GM12878 (cell line): Measurements from ENCODE around the gene MRGPRX3. TPM values are rescaled to one million over a fixed set of nuclear protein-coding genes. Genes with fewer than 3 reads are reported as not detected.

Source experiments
- ATAC-seq: fragments of 200-7000 bp; cut with Tn5 transposase; 3 replicates; pipeline ENCODE4 v1.9.1; 2020; ENCODE audit warnings: mild to moderate bottlenecking, moderate library complexity
- BruUV-seq: library from RNA; stranded (reverse); fragments of 400-500 nt; replicated peaks from 2 replicates; lab custom pipeline; 2021; lab: Mats Ljungman, UMichigan
- CTCF ChIA-PET: fragments of 300-600 bp; sonication (Branson Sonifier 250); formaldehyde crosslinking; extraction: SDS; loops from one replicate; lab custom pipeline; 2021; ENCODE audit warnings: inconsistent platforms; lab: Yijun Ruan, JAX
- POLR2A ChIA-PET: fragments of 350-600 bp; formaldehyde crosslinking; extraction: SDS; loops from one replicate; lab custom pipeline; 2021; ENCODE audit warnings: inconsistent platforms; lab: Charles Lee
- RAD21 ChIA-PET: fragments of 300-600 bp; sonication (Branson Sonifier 250); formaldehyde crosslinking; loops from one replicate; lab custom pipeline; 2023; ENCODE audit warnings: antibody characterized with exemption; ENCODE audit not compliant: unreplicated experiment; lab: Charles Lee
- SMC1A ChIA-PET: fragments of 300-600 bp; sonication (Branson Sonifier 250); formaldehyde crosslinking; loops from one replicate; lab custom pipeline; 2023; ENCODE audit not compliant: unreplicated experiment, uncharacterized antibody; lab: Charles Lee
- DNase-seq: peaks from one replicate; pipeline ENCODE4 v3.0.0-alpha.2; 2011; ENCODE audit warnings: low read depth, low spot score
- FAIRE-seq: peaks from 3 replicates; lab custom pipeline; 2011; peaks lifted over from hg19 to GRCh38; lab: Jason Lieb, UNC
- H2AFZ ChIP-seq: 2 replicates; pipeline ENCODE4 v1.6.0; 2011; ENCODE audit warnings: low read depth, low read length, control low read depth; ENCODE audit not compliant: control insufficient read depth
- H3K27ac ChIP-seq: 2 replicates; pipeline ENCODE4 v1.5.1; 2011; ENCODE audit warnings: control low read depth; ENCODE audit not compliant: control insufficient read depth, insufficient read depth
- H3K27me3 ChIP-seq, 2 experiments: replicated peaks in 1 of 2; 2 replicates each; pipeline versions ENCODE4 v1.6.0 to v1.6.1; 2011; ENCODE audit warnings: low read length in 1 of 2; ENCODE audit not compliant: control insufficient read depth in 2 of 2, insufficient read depth in 2 of 2
- H3K36me3 ChIP-seq, 2 experiments: 2 replicates each; pipeline ENCODE4 v1.5.1; 2011; ENCODE audit warnings: low read length in 1 of 2; ENCODE audit not compliant: control insufficient read depth in 2 of 2, insufficient read depth in 2 of 2
- H3K4me1 ChIP-seq: 2 replicates; pipeline ENCODE4 v1.6.1; 2011; ENCODE audit warnings: mild to moderate bottlenecking, low read length, moderate library complexity, mixed read lengths; ENCODE audit not compliant: control insufficient read depth, insufficient read depth
- H3K4me2 ChIP-seq: 2 replicates; pipeline ENCODE4 v1.6.0; 2011; ENCODE audit warnings: control low read depth; ENCODE audit not compliant: control insufficient read depth, insufficient read depth
- H3K4me3 ChIP-seq: fragments of 200-600 bp; sonication (generic); 2 replicates; pipeline ENCODE4 v1.5.1; 2016
- H3K79me2 ChIP-seq: 2 replicates; pipeline ENCODE4 v1.6.0; 2011; ENCODE audit warnings: low read length; ENCODE audit not compliant: control insufficient read depth, insufficient read depth
- H3K9ac ChIP-seq: 2 replicates; pipeline ENCODE4 v1.8.0; 2011; ENCODE audit warnings: low read length, control low read depth, mixed read lengths; ENCODE audit not compliant: control insufficient read depth, insufficient read depth
- H3K9me3 ChIP-seq: replicated peaks from 3 replicates; pipeline ENCODE4 v1.5.1; 2011; ENCODE audit warnings: mild to moderate bottlenecking, low read length; ENCODE audit not compliant: control insufficient read depth, insufficient read depth
- H4K20me1 ChIP-seq: 2 replicates; pipeline ENCODE4 v1.6.0; 2011; ENCODE audit not compliant: control insufficient read depth, insufficient read depth
- BACH1 ChIP-seq: fragments of 450-650 bp; IDR thresholded peaks from 2 replicates; pipeline ENCODE4 v1.6.1; 2017; ENCODE audit warnings: mild to moderate bottlenecking, borderline replicate concordance
- HDAC6 ChIP-seq: fragments of 200-600 bp; sonication (generic); IDR thresholded peaks from one replicate; pipeline ENCODE4 v1.8.0; 2017; ENCODE audit warnings: antibody characterized with exemption; ENCODE audit not compliant: unreplicated experiment
- HSF1 ChIP-seq: fragments of 150-350 bp; IDR thresholded peaks from 2 replicates; pipeline ENCODE4 v1.6.1; 2014; ENCODE audit warnings: mild to moderate bottlenecking, low read depth, low read length
- WGBS: methylation state at CpG from one replicate; pipeline ENCODE4 v1.1.6; 2016; ENCODE audit warnings: low lambda C conversion rate; ENCODE audit not compliant: insufficient replicate concordance, insufficient coverage; ENCODE audit errors: missing lambda C conversion rate; 5-methylcytosine and 5-hydroxymethylcytosine counted together
- in situ Hi-C: fragments of 300-500 bp; cut with MboI; formaldehyde crosslinking; loops from 9 replicates; pipeline ENCODE4 v1.14.3; 2018; ENCODE audit warnings: mixed read lengths
- intact Hi-C: fragments of 100-400 bp; cut with micrococcal nuclease; formaldehyde crosslinking; loops from one replicate; pipeline ENCODE4 v1.14.2; 2022; ENCODE audit not compliant: unreplicated experiment
- polyA plus RNA-seq, 11 experiments: library from polyadenylated mRNA; depleted of rRNA in 4 of 11; unstranded in 6 of 11; stranded (reverse) in 5 of 11; fragments of >200 nt; fragmentation: Nextera tagmentation in 4 of 11; fragmentation: Illumina TruSeq in 1 of 11; extraction: Ambion mirVana in 4 of 11; extraction: Trizol in 1 of 11; gene quantifications; 1 replicate in 1 of 11; 2 replicates in 10 of 11; pipeline versions ENCODE4 v1.2.1 to v1.2.3, GENCODE V29; 2011 to 2016; ENCODE audit warnings: inconsistent platforms in 2 of 11, missing spikeins in 2 of 11, low read depth in 1 of 11
- small RNA-seq: library from RNA; depleted of rRNA; stranded (forward); fragments of <200 nt; gene quantifications from one replicate; pipeline ENCODE3, GENCODE V24; 2014
- total RNA-seq, 4 experiments: library from RNA; depleted of rRNA in 3 of 4; stranded (reverse); fragments of >200 nt in 3 of 4; fragmentation: Illumina TruSeq in 1 of 4; extraction: Trizol in 1 of 4; gene quantifications; 2 replicates each; pipeline versions ENCODE4 v1.2.1 to v1.2.3, GENCODE V29; 2013 to 2021
- TF ChIP-seq, protein P1 (sequence below): fragments of 450-650 bp; IDR thresholded peaks from 2 replicates; pipeline ENCODE4 v1.6.1; 2016; ENCODE audit warnings: mild to moderate bottlenecking
- TF ChIP-seq, protein P2 (sequence below): IDR thresholded peaks from 2 replicates; pipeline ENCODE4 v1.6.1; 2012; ENCODE audit warnings: low read length, inconsistent platforms

The MRGPRX3 gene
- total and polyA plus RNA-seq, 10 of the 15 experiments (the other 5 are each of a cell fraction or from before 2014, with no cell fraction given), result not detected

GRCh38 chr11:18173225-18173866, 41.0 kb downstream of the MRGPRX3 start:
- 55% methylated on average over 28 of the region's 28 CpGs for WGBS
- Histone ChIP-seq H3K4me2 (no peak overlapping the region), H4K20me1 (no peaks in the 10 kb centered on the region), H3K9me3 (no peaks in the 10 kb centered on the region), H3K27ac (no peak overlapping the region), H3K79me2 (no peaks in the 10 kb centered on the region), H3K4me1 (no peaks in the 10 kb centered on the region), H2AFZ (no peak overlapping the region), H3K27me3 (no peaks in the 10 kb centered on the region; a peak in 1 of 4 replicates), H3K36me3 (no peaks in the 10 kb centered on the region), H3K4me3 (no peak overlapping the region), H3K9ac (no peak overlapping the region)
- no TSS peak for BruUV-seq
- ChIA-PET RAD21 (no interaction called here), SMC1A (interaction anchor here (1.0 kb wide), 1 partner anchor 11 kb away, joined by 3 read pairs; no protein-coding TSS in a partner anchor), POLR2A (no interaction called here), CTCF (interaction anchor here (0.7 kb wide), 1 partner anchor 1376 kb away, joined by 3 read pairs; no protein-coding TSS in a partner anchor)
- ATAC-seq (no peak), FAIRE-seq (no peak), DNase-seq (no peak)
- in situ Hi-C loops, result no loop called here
- TF ChIP-seq HSF1, result no peak
- TF ChIP-seq HDAC6, result no peak
- TF ChIP-seq, protein P1, sequence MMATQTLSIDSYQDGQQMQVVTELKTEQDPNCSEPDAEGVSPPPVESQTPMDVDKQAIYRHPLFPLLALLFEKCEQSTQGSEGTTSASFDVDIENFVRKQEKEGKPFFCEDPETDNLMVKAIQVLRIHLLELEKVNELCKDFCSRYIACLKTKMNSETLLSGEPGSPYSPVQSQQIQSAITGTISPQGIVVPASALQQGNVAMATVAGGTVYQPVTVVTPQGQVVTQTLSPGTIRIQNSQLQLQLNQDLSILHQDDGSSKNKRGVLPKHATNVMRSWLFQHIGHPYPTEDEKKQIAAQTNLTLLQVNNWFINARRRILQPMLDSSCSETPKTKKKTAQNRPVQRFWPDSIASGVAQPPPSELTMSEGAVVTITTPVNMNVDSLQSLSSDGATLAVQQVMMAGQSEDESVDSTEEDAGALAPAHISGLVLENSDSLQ, result no peak
- TF ChIP-seq BACH1, result no peak
- TF ChIP-seq, protein P2, sequence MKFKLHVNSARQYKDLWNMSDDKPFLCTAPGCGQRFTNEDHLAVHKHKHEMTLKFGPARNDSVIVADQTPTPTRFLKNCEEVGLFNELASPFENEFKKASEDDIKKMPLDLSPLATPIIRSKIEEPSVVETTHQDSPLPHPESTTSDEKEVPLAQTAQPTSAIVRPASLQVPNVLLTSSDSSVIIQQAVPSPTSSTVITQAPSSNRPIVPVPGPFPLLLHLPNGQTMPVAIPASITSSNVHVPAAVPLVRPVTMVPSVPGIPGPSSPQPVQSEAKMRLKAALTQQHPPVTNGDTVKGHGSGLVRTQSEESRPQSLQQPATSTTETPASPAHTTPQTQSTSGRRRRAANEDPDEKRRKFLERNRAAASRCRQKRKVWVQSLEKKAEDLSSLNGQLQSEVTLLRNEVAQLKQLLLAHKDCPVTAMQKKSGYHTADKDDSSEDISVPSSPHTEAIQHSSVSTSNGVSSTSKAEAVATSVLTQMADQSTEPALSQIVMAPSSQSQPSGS, result no peak
- intact Hi-C loops, result no loop called here

Small RNA genes lying within 50 kb of the gene (small RNA-seq; reads per million reads assigned to genes)
- not detected for gene HIGD1AP5

Other genes starting within 250 kb of the MRGPRX3 start
Only the 7 nearest of the 9 such genes appear.
- gene SERGEF, start 119.5 kb upstream of the MRGPRX3 start, total RNA-seq (2014; rRNA removed), result 25.5 and 29.9 TPM in 2 replicates
- 26.1 and 29.0 TPM in 2 replicates for gene SERGEF, start 119.5 kb upstream of the MRGPRX3 start, total RNA-seq (2014; rRNA removed; fragmentation: Illumina TruSeq; extraction: Trizol)
- gene SERGEF, start 119.5 kb upstream of the MRGPRX3 start, total RNA-seq (2021), result 27.8 and 28.8 TPM in 2 replicates
- gene SERGEF, start 119.5 kb upstream of the MRGPRX3 start, polyA plus RNA-seq (2011; rRNA removed), result 21.1 and 22.8 TPM in 2 replicates
- gene SERGEF, start 119.5 kb upstream of the MRGPRX3 start, polyA plus RNA-seq (2014; fragmentation: Illumina TruSeq; extraction: Trizol), result 17.6 and 21.3 TPM in 2 replicates
- 10 to 100 TPM; 14.6 to 25.6 TPM for gene SERGEF, start 119.5 kb upstream of the MRGPRX3 start, polyA plus RNA-seq (2014; fragmentation: Nextera tagmentation; extraction: Ambion mirVana)
- 17.7 and 18.7 TPM in 2 replicates for gene SERGEF, start 119.5 kb upstream of the MRGPRX3 start, polyA plus RNA-seq (2014; rRNA removed)
- gene SERGEF, start 119.5 kb upstream of the MRGPRX3 start, polyA plus RNA-seq (2016; fragmentation: Nextera tagmentation; extraction: Ambion mirVana), result 10 to 100 TPM; 21.6 to 22.0 TPM
- gene TPH1, start 86.3 kb upstream of the MRGPRX3 start, total RNA-seq (2014; rRNA removed), result 0.27 and 0.34 TPM in 2 replicates
- gene TPH1, start 86.3 kb upstream of the MRGPRX3 start, total RNA-seq (2014; rRNA removed; fragmentation: Illumina TruSeq; extraction: Trizol), result 0.32 and 0.36 TPM in 2 replicates
- 0.23 and 0.27 TPM in 2 replicates for gene TPH1, start 86.3 kb upstream of the MRGPRX3 start, total RNA-seq (2021)
- gene TPH1, start 86.3 kb upstream of the MRGPRX3 start, polyA plus RNA-seq (2011; rRNA removed), result 0.72 and 1.2 TPM in 2 replicates
- gene TPH1, start 86.3 kb upstream of the MRGPRX3 start, polyA plus RNA-seq (2014; fragmentation: Illumina TruSeq; extraction: Trizol), result 0.76 and 0.82 TPM in 2 replicates
- gene TPH1, start 86.3 kb upstream of the MRGPRX3 start, polyA plus RNA-seq (2014; fragmentation: Nextera tagmentation; extraction: Ambion mirVana), result under 1 TPM; 0.05 to 0.26 TPM
- 0.24 and 0.69 TPM in 2 replicates for gene TPH1, start 86.3 kb upstream of the MRGPRX3 start, polyA plus RNA-seq (2014; rRNA removed)
- gene TPH1, start 86.3 kb upstream of the MRGPRX3 start, polyA plus RNA-seq (2016; fragmentation: Nextera tagmentation; extraction: Ambion mirVana), result under 1 TPM; 0.23 to 0.32 TPM
- 30.1 and 33.8 TPM in 2 replicates for gene SAAL1, start 26.5 kb upstream of the MRGPRX3 start, total RNA-seq (2014; rRNA removed)
- gene SAAL1, start 26.5 kb upstream of the MRGPRX3 start, total RNA-seq (2014; rRNA removed; fragmentation: Illumina TruSeq; extraction: Trizol), result 45.7 and 49.6 TPM in 2 replicates
- 26.3 and 27.0 TPM in 2 replicates for gene SAAL1, start 26.5 kb upstream of the MRGPRX3 start, total RNA-seq (2021)
- gene SAAL1, start 26.5 kb upstream of the MRGPRX3 start, polyA plus RNA-seq (2011; rRNA removed), result 38.1 and 51.0 TPM in 2 replicates
- gene SAAL1, start 26.5 kb upstream of the MRGPRX3 start, polyA plus RNA-seq (2014; fragmentation: Illumina TruSeq; extraction: Trizol), result 51.6 and 54.9 TPM in 2 replicates
- gene SAAL1, start 26.5 kb upstream of the MRGPRX3 start, polyA plus RNA-seq (2014; fragmentation: Nextera tagmentation; extraction: Ambion mirVana), result 10 to 100 TPM; 35.1 to 49.5 TPM
- gene SAAL1, start 26.5 kb upstream of the MRGPRX3 start, polyA plus RNA-seq (2014; rRNA removed), result 28.7 and 36.6 TPM in 2 replicates
- 10 to 100 TPM; 57.5 to 59.4 TPM for gene SAAL1, start 26.5 kb upstream of the MRGPRX3 start, polyA plus RNA-seq (2016; fragmentation: Nextera tagmentation; extraction: Ambion mirVana)
- not detected in 2 replicates for gene MRGPRX4, start 40.3 kb downstream of the MRGPRX3 start, total RNA-seq (2014; rRNA removed)
- not detected in 2 replicates for gene MRGPRX4, start 40.3 kb downstream of the MRGPRX3 start, total RNA-seq (2014; rRNA removed; fragmentation: Illumina TruSeq; extraction: Trizol)
- not detected in 2 replicates for gene MRGPRX4, start 40.3 kb downstream of the MRGPRX3 start, total RNA-seq (2021)
- not detected in 2 replicates for gene MRGPRX4, start 40.3 kb downstream of the MRGPRX3 start, polyA plus RNA-seq (2011; rRNA removed)
- gene MRGPRX4, start 40.3 kb downstream of the MRGPRX3 start, polyA plus RNA-seq (2014; fragmentation: Illumina TruSeq; extraction: Trizol), result not detected in 2 replicates
- gene MRGPRX4, start 40.3 kb downstream of the MRGPRX3 start, polyA plus RNA-seq (2014; fragmentation: Nextera tagmentation; extraction: Ambion mirVana), result not detected
- gene MRGPRX4, start 40.3 kb downstream of the MRGPRX3 start, polyA plus RNA-seq (2014; rRNA removed), result not detected in 2 replicates
- not detected for gene MRGPRX4, start 40.3 kb downstream of the MRGPRX3 start, polyA plus RNA-seq (2016; fragmentation: Nextera tagmentation; extraction: Ambion mirVana)
- not detected in 2 replicates for gene SAA4, start 104.2 kb downstream of the MRGPRX3 start, total RNA-seq (2014; rRNA removed)
- gene SAA4, start 104.2 kb downstream of the MRGPRX3 start, total RNA-seq (2014; rRNA removed; fragmentation: Illumina TruSeq; extraction: Trizol), result not detected in 2 replicates
- not detected in 2 replicates for gene SAA4, start 104.2 kb downstream of the MRGPRX3 start, total RNA-seq (2021)
- not detected in 2 replicates for gene SAA4, start 104.2 kb downstream of the MRGPRX3 start, polyA plus RNA-seq (2011; rRNA removed)
- gene SAA4, start 104.2 kb downstream of the MRGPRX3 start, polyA plus RNA-seq (2014; fragmentation: Illumina TruSeq; extraction: Trizol), result not detected in 2 replicates
- gene SAA4, start 104.2 kb downstream of the MRGPRX3 start, polyA plus RNA-seq (2014; fragmentation: Nextera tagmentation; extraction: Ambion mirVana), result not detected
- gene SAA4, start 104.2 kb downstream of the MRGPRX3 start, polyA plus RNA-seq (2014; rRNA removed), result not detected in 2 replicates
- not detected for gene SAA4, start 104.2 kb downstream of the MRGPRX3 start, polyA plus RNA-seq (2016; fragmentation: Nextera tagmentation; extraction: Ambion mirVana)
- 0.38 and 0.45 TPM in 2 replicates for gene SAA2, start 116.1 kb downstream of the MRGPRX3 start, total RNA-seq (2014; rRNA removed)
- 0.18 TPM in 1 of 2 replicates, not detected in the other for gene SAA2, start 116.1 kb downstream of the MRGPRX3 start, total RNA-seq (2014; rRNA removed; fragmentation: Illumina TruSeq; extraction: Trizol)
- 4.1 and 5.7 TPM in 2 replicates for gene SAA2, start 116.1 kb downstream of the MRGPRX3 start, total RNA-seq (2021)
- gene SAA2, start 116.1 kb downstream of the MRGPRX3 start, polyA plus RNA-seq (2011; rRNA removed), result 0.20 and 0.24 TPM in 2 replicates
- gene SAA2, start 116.1 kb downstream of the MRGPRX3 start, polyA plus RNA-seq (2014; fragmentation: Illumina TruSeq; extraction: Trizol), result 0.32 TPM in 1 of 2 replicates, not detected in the other
- gene SAA2, start 116.1 kb downstream of the MRGPRX3 start, polyA plus RNA-seq (2014; fragmentation: Nextera tagmentation; extraction: Ambion mirVana), result under 1 TPM in 1 of 2 experiments, not detected in 1; 0.24 TPM
- gene SAA2, start 116.1 kb downstream of the MRGPRX3 start, polyA plus RNA-seq (2014; rRNA removed), result 0.08 and 0.24 TPM in 2 replicates
- gene SAA2, start 116.1 kb downstream of the MRGPRX3 start, polyA plus RNA-seq (2016; fragmentation: Nextera tagmentation; extraction: Ambion mirVana), result under 1 TPM in 1 of 2 experiments, not detected in 1; 0.32 TPM
- gene SAA1, start 133.7 kb downstream of the MRGPRX3 start, total RNA-seq (2014; rRNA removed), result not detected in 2 replicates
- not detected in 2 replicates for gene SAA1, start 133.7 kb downstream of the MRGPRX3 start, total RNA-seq (2014; rRNA removed; fragmentation: Illumina TruSeq; extraction: Trizol)
- 5.5 and 6.9 TPM in 2 replicates for gene SAA1, start 133.7 kb downstream of the MRGPRX3 start, total RNA-seq (2021)
- not detected in 2 replicates for gene SAA1, start 133.7 kb downstream of the MRGPRX3 start, polyA plus RNA-seq (2011; rRNA removed)
- not detected in 2 replicates for gene SAA1, start 133.7 kb downstream of the MRGPRX3 start, polyA plus RNA-seq (2014; fragmentation: Illumina TruSeq; extraction: Trizol)
- gene SAA1, start 133.7 kb downstream of the MRGPRX3 start, polyA plus RNA-seq (2014; fragmentation: Nextera tagmentation; extraction: Ambion mirVana), result not detected
- gene SAA1, start 133.7 kb downstream of the MRGPRX3 start, polyA plus RNA-seq (2014; rRNA removed), result not detected in 2 replicates
- gene SAA1, start 133.7 kb downstream of the MRGPRX3 start, polyA plus RNA-seq (2016; fragmentation: Nextera tagmentation; extraction: Ambion mirVana), result under 1 TPM in 1 of 2 experiments, not detected in 1; 0.36 TPM